Spleen (tissue), 11 donors: ENCODE results near the gene STIL. TPM values are rescaled to one million over a fixed set of nuclear protein-coding genes. Genes with fewer than 3 reads are reported as not detected.

Experiments used
- DNase-seq: peaks from one replicate; pipeline ENCODE4 v3.0.0-alpha.2; 2020
- H3K27ac ChIP-seq, 8 donors: fragments of 200-600 bp; sonication (generic) in 7 of 8; 1 replicate in 4 of 8; 2 replicates in 4 of 8; pipeline versions ENCODE4 v1.5.0 to v1.8.0; 2016 to 2021; ENCODE audit warnings: inconsistent platforms in 4 of 8, mild to moderate bottlenecking in 4 of 8, moderate library complexity in 1 of 8
- H3K27me3 ChIP-seq, 7 donors: fragments of 200-600 bp; sonication (generic) in 6 of 7; replicated peaks in 1 of 7; 1 replicate in 4 of 7; 2 replicates in 3 of 7; pipeline versions ENCODE4 v1.5.0 to v1.8.0; 2016 to 2021; ENCODE audit warnings: inconsistent platforms in 3 of 7, mild to moderate bottlenecking in 1 of 7
- H3K36me3 ChIP-seq, 6 donors: fragments of 200-600 bp; sonication (generic) in 5 of 6; 1 replicate in 4 of 6; 2 replicates in 2 of 6; pipeline versions ENCODE4 v1.5.0 to v1.8.0; 2016 to 2021; ENCODE audit warnings: inconsistent platforms in 2 of 6
- H3K4me1 ChIP-seq, 6 donors: fragments of 200-600 bp; sonication (generic) in 5 of 6; 1 replicate in 3 of 6; 2 replicates in 3 of 6; pipeline versions ENCODE4 v1.5.0 to v1.8.0; 2016 to 2021; ENCODE audit warnings: inconsistent platforms in 3 of 6
- H3K4me3 ChIP-seq, 8 donors: fragments of 200-600 bp; sonication (generic) in 7 of 8; 1 replicate in 4 of 8; 2 replicates in 4 of 8; pipeline versions ENCODE4 v1.5.0 to v1.8.0; 2016 to 2021; ENCODE audit warnings: inconsistent platforms in 4 of 8, mild to moderate bottlenecking in 4 of 8, moderate library complexity in 2 of 8
- H3K9me3 ChIP-seq, 8 donors: fragments of 200-600 bp; sonication (generic) in 7 of 8; 1 replicate in 4 of 8; 2 replicates in 4 of 8; pipeline versions ENCODE4 v1.5.0 to v1.8.0; 2016 to 2021; ENCODE audit warnings: inconsistent platforms in 4 of 8
- CTCF ChIP-seq, 11 experiments: fragments of 200-600 bp in 7 of 11; fragments of 450-650 bp in 4 of 11; sonication (generic) in 4 of 11; IDR thresholded peaks in 8 of 11; conservative IDR thresholded peaks in 3 of 11; 1 replicate in 7 of 11; 2 replicates in 4 of 11; pipeline versions ENCODE4 v1.4.0 to v1.8.0; 2016 to 2021; ENCODE audit warnings: antibody characterized with exemption in 11 of 11, inconsistent platforms in 4 of 11, mild to moderate bottlenecking in 1 of 11
- POLR2A ChIP-seq, 3 donors: fragments of 450-650 bp; IDR thresholded peaks; one replicate each; pipeline ENCODE4 v1.5.1; 2017; ENCODE audit warnings: antibody characterized with exemption in 3 of 3, mild to moderate bottlenecking in 1 of 3
- POLR2AphosphoS5 ChIP-seq, 3 donors: sonication (generic); formaldehyde crosslinking; IDR thresholded peaks; one replicate each; pipeline ENCODE4 v1.5.1; 2017; ENCODE audit warnings: antibody characterized with exemption in 3 of 3
- WGBS, 5 donors: extraction: QIAGEN DNeasy Blood & Tissue Kit in 3 of 5; methylation state at CpG; one replicate each; pipeline versions ENCODE4 v1.1.5 to v1.1.7; 2013 to 2018; 5-methylcytosine and 5-hydroxymethylcytosine counted together
- intact Hi-C: fragments of 100-400 bp; cut with DNase I; formaldehyde crosslinking; loops from one replicate; pipeline ENCODE4 v1.15.0; 2023; ENCODE audit warnings: low total_unique reads
- polyA plus RNA-seq, 3 donors: library from polyadenylated mRNA; stranded (reverse); fragments of 200-250 nt; gene quantifications; one replicate each; pipeline ENCODE4 v1.2.1, GENCODE V29; 2013
- total RNA-seq, 7 donors: library from RNA; depleted of rRNA in 3 of 7; stranded (reverse); fragments of >200 nt in 3 of 7; fragmentation: NEBNext Ultra II Directional in 4 of 7; extraction: Animal tissue kit (Norgen Biotek cat#: 25700) in 4 of 7; gene quantifications; one replicate each; pipeline versions ENCODE4 v1.1.0 to v1.2.1, GENCODE V29; 2016 to 2021
- donor health status: healthy with polysubstance abuse.
- donor health status: DM: no; HTN: no; CAD: no; lungs with moderate emphysema.
- donor health status: DM: no; HTN: no; CAD: no.
- donor health status: Bipolar disorder and iron deficiency.
- donor health status: healthy.
- donor health status: DM: no; HTN: no; CAD: no.
- donor health status: DM: yes; HTN: yes; CAD: no.

Gene STIL
- total and polyA plus RNA-seq, 10 donors: 0.54 to 8.1 (median 3.4) TPM

- intact Hi-C loops: no loop called here
- no peak for DNase-seq
- Histone ChIP-seq H3K4me3 (no peak overlapping the region), H3K27me3 (peaks cover 4 to 70% (median 38%) of the 10 kb centered on the region in 7 donors), H3K4me1 (peaks cover 0 to 38% (median 31%) of the 10 kb centered on the region in 6 donors), H3K27ac (peak overlapping the region in 4 of 8 donors; percentile 1 to 43 (median 12)), H3K9me3 (no peaks in the 10 kb centered on the region), H3K36me3 (no peaks in the 10 kb centered on the region)
- 46 to 58% (median 54%) methylated on average over 4 of the region's 4 CpGs for WGBS, 5 donors
- TF ChIP-seq POLR2A (IDR thresholded peaks at IDR 0.05): no peak
- TF ChIP-seq CTCF (IDR thresholded peaks at IDR 0.05 in 8 of 11, conservative IDR thresholded peaks at IDR 0.05 in 3 of 11): no peak
Observed at GRCh38 chr1:47235806-47236205, 78.1 kb downstream of the STIL start.

GRCh38 chr1:47235241-47235681, 78.7 kb downstream of the STIL start:
- TF ChIP-seq POLR2AphosphoS5 (IDR thresholded peaks at IDR 0.05): peak in 2 of 3 donors; percentile 43 to 47
- no peak for TF ChIP-seq CTCF (IDR thresholded peaks at IDR 0.05 in 8 of 11, conservative IDR thresholded peaks at IDR 0.05 in 3 of 11)
- intact Hi-C loops: no loop called here
- H3K27ac ChIP-seq: peak overlapping the region in 4 of 8 donors; percentile 1 to 43 (median 12)
- peaks cover 6 to 75% (median 43%) of the 10 kb centered on the region in 7 donors for H3K27me3 ChIP-seq
- DNase-seq: no peak
- no peaks in the 10 kb centered on the region for H3K36me3 ChIP-seq
- H3K9me3 ChIP-seq: no peaks in the 10 kb centered on the region
- no peak overlapping the region for H3K4me3 ChIP-seq
- WGBS, 5 donors: 6 to 14% (median 8%) methylated on average over 14 to 21 of the region's 21 CpGs
- peaks cover 0 to 44% (median 36%) of the 10 kb centered on the region in 6 donors for H3K4me1 ChIP-seq

GRCh38 chr1:47233186-47233585, 80.8 kb downstream of the STIL start:
- DNase-seq: no peak
- no peak for TF ChIP-seq POLR2A (IDR thresholded peaks at IDR 0.05)
- no peak for TF ChIP-seq POLR2AphosphoS5 (IDR thresholded peaks at IDR 0.05)
- TF ChIP-seq CTCF (IDR thresholded peaks at IDR 0.05 in 8 of 11, conservative IDR thresholded peaks at IDR 0.05 in 3 of 11): no peak
- WGBS, 5 donors: 89 to 91% (median 90%) methylated on average over 6 of the region's 6 CpGs
- Histone ChIP-seq H3K27ac (peak overlapping the region in 1 of 8 donors; percentile 92), H3K27me3 (peaks cover 6 to 82% (median 61%) of the 10 kb centered on the region in 7 donors), H3K4me1 (peaks cover 0 to 58% (median 48%) of the 10 kb centered on the region in 6 donors), H3K4me3 (no peak overlapping the region), H3K9me3 (no peaks in the 10 kb centered on the region), H3K36me3 (no peaks in the 10 kb centered on the region)
- intact Hi-C loops: no loop called here

GRCh38 chr1:47232187-47232874, 81.6 kb downstream of the STIL start, which contains the start of gene TAL1:
TSS of gene TAL1 (minus strand) at chr1:47232225. CDS start at chr1:47225888, 6,337 bp downstream.
- intact Hi-C loops: no loop called here
- Histone ChIP-seq H3K27me3 (peaks cover 6 to 87% (median 68%) of the 10 kb centered on the region in 7 donors), H3K4me3 (peak within 1 kb of the TSS; percentile 23 to 69 (median 34))

More at GRCh38 chr1:47232187-47232874, 81.6 kb downstream of the STIL start, which contains the start of gene TAL1:
- Histone ChIP-seq H3K27ac (peak within 1 kb of the TSS; percentile 59 to 92 (median 80)), H3K4me1 (peaks cover 0 to 67% (median 52%) of the 10 kb centered on the region in 6 donors), H3K36me3 (no peaks in the 10 kb centered on the region), H3K9me3 (no peaks in the 10 kb centered on the region)
- WGBS, 5 donors: 6 to 12% (median 8%) methylated on average over 24 to 51 of the region's 51 CpGs
- DNase-seq: no peak
- TF ChIP-seq POLR2A (IDR thresholded peaks at IDR 0.05) (no peak), POLR2AphosphoS5 (IDR thresholded peaks at IDR 0.05) (peak in 2 of 3 donors; percentile 6 to 79)
